Large intestine (tissue), 3 donors: ENCODE measurements around the gene PARM1. TPM values are rescaled to one million over a fixed set of nuclear protein-coding genes. Genes with fewer than 3 reads are reported as not detected.

Experiments used
- DNase-seq, 2 donors: peaks; one replicate each; pipeline versions ENCODE4 v3.0.0 to v3.0.0-alpha.2; 2013
- H3K27ac ChIP-seq: one replicate; pipeline ENCODE4 v1.5.1; 2013; ENCODE audit warnings: low read length
- H3K27me3 ChIP-seq: 2 replicates; pipeline ENCODE4 v1.6.1; 2013; ENCODE audit warnings: low read length; ENCODE audit not compliant: control insufficient read depth, insufficient read depth
- H3K36me3 ChIP-seq: 2 replicates; pipeline ENCODE4 v1.6.1; 2013; ENCODE audit warnings: low read length; ENCODE audit not compliant: control insufficient read depth, insufficient read depth
- H3K4me1 ChIP-seq: one replicate; pipeline ENCODE4 v1.6.1; 2013; ENCODE audit warnings: low read length; ENCODE audit not compliant: control insufficient read depth, insufficient read depth
- H3K4me3 ChIP-seq: one replicate; pipeline ENCODE4 v1.5.1; 2013; ENCODE audit warnings: low read length
- H3K9me3 ChIP-seq: one replicate; pipeline ENCODE4 v1.6.1; 2013; ENCODE audit warnings: mild to moderate bottlenecking, low read depth, low read length, moderate library complexity; ENCODE audit not compliant: control insufficient read depth
- WGBS: methylation state at CpG from one replicate; pipeline ENCODE4 v1.1.5; 2013; ENCODE audit warnings: low lambda C conversion rate; ENCODE audit not compliant: insufficient coverage; 5-methylcytosine and 5-hydroxymethylcytosine counted together
- polyA plus RNA-seq: library from polyadenylated mRNA; unstranded; fragments of 120-200 nt; gene quantifications from one replicate; pipeline ENCODE4 v1.2.1, GENCODE V29; 2013

Gene PARM1
- polyA plus RNA-seq, 1 donor = 38.2 TPM

GRCh38 chr4:74904509-74905065 is 28.3 kb upstream of the PARM1 start:
- H3K9me3 ChIP-seq = no peaks in the 10 kb centered on the region
- no peaks in the 10 kb centered on the region for H3K36me3 ChIP-seq
- WGBS = no CpG with 5 or more reads among the region's 3 CpGs
- H3K4me3 ChIP-seq = no peak overlapping the region
- no peaks in the 10 kb centered on the region for H3K4me1 ChIP-seq
- H3K27me3 ChIP-seq = no peaks in the 10 kb centered on the region
- H3K27ac ChIP-seq = no peak overlapping the region
- DNase-seq = no peak

DNA sequence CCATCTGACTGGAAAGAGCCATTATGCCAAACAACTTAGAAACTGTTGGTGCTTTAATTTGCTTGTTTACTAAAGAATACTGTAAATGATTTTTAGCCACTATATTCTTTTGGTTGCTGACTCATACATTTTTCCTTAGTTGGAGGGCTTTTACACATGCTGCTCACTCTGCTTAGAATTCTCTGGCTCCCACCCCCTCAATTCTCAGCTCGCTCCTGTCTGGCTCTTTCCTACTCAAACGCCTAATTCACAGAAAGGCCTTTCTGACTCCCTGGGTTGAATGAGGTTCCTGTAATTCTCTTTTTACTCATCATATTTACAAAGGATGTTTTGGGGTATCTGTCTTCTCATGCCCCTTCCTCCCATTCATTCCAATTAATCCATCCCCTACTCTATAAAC is 26.1 kb upstream of the PARM1 start:
- WGBS = no CpG with 5 or more reads among the region's 2 CpGs
- H3K4me3 ChIP-seq = no peak overlapping the region
- no peak overlapping the region for H3K27ac ChIP-seq
- H3K27me3 ChIP-seq = no peaks in the 10 kb centered on the region
- H3K36me3 ChIP-seq = no peaks in the 10 kb centered on the region
- H3K4me1 ChIP-seq = no peaks in the 10 kb centered on the region
- DNase-seq = no peak
- no peaks in the 10 kb centered on the region for H3K9me3 ChIP-seq

DNA sequence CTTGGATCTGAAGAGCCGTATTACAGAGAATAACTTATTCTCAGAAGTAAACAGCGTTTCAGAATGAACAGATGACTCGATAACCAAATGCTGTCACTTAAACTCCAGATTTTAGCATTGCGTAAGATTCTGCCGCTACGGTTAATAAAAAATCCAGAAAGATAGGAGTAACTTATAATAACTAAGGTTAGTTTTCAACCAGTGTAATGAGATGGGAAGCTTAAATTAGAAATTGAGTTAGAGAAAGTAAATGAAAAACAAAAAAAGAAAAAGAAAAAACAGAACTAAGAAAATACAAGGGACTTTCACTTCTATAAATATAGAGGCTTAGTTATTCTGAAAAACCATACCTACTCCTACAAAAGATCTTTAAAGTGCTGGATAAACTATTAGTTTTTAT is 13.1 kb upstream of the PARM1 start:
- H3K4me3 ChIP-seq = no peak overlapping the region
- H3K4me1 ChIP-seq = no peaks in the 10 kb centered on the region
- 76% methylated on average over 6 of the region's 6 CpGs for WGBS

GRCh38 chr4:74920704-74921103 is 12.2 kb upstream of the PARM1 start:
- no peaks in the 10 kb centered on the region for H3K27me3 ChIP-seq
- WGBS = 67% methylated on average over 1 of the region's 3 CpGs
- H3K9me3 ChIP-seq = no peaks in the 10 kb centered on the region
- H3K36me3 ChIP-seq = no peaks in the 10 kb centered on the region
- H3K27ac ChIP-seq = no peak overlapping the region
- no peak overlapping the region for H3K4me3 ChIP-seq
- DNase-seq = no peak
- no peaks in the 10 kb centered on the region for H3K4me1 ChIP-seq

More for the DNA sequence above, 13.1 kb upstream of the PARM1 start:
- no peaks in the 10 kb centered on the region for H3K36me3 ChIP-seq
- DNase-seq = no peak
- H3K9me3 ChIP-seq = no peaks in the 10 kb centered on the region
- no peaks in the 10 kb centered on the region for H3K27me3 ChIP-seq
- no peak overlapping the region for H3K27ac ChIP-seq

- DNase-seq = no peak
- no peaks in the 10 kb centered on the region for H3K4me1 ChIP-seq
- H3K36me3 ChIP-seq = no peaks in the 10 kb centered on the region
- H3K4me3 ChIP-seq = no peak overlapping the region
- H3K27ac ChIP-seq = no peak overlapping the region
- H3K27me3 ChIP-seq = no peaks in the 10 kb centered on the region
- no peaks in the 10 kb centered on the region for H3K9me3 ChIP-seq
Observed at GRCh38 chr4:74921490-74921889, 11.4 kb upstream of the PARM1 start.

DNA sequence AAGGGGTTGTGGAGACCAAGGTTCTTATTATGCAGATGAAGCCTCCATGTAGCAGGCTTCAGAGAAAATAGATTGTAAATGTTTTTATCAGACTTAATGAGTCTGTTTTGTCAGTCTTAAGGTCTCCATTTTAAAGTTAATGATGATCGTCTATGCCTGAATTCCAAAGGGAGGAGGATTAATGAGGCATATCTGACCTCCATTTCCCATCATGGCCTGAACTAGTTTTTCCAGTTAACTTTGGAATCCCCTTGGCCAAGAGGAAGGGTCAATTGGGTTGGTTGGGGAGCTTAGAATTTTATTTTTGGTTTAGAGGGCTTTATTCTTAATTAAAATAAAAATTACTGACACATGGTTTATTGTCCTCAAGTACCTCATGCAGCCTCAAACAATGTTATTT is 6.9 kb upstream of the PARM1 start:
- Histone ChIP-seq H3K27ac (no peak overlapping the region), H3K9me3 (no peaks in the 10 kb centered on the region), H3K27me3 (no peaks in the 10 kb centered on the region), H3K4me3 (no peak overlapping the region), H3K36me3 (no peaks in the 10 kb centered on the region), H3K4me1 (no peaks in the 10 kb centered on the region)
- WGBS = no CpG with 5 or more reads among the region's 1 CpG
- DNase-seq = no peak

DNA sequence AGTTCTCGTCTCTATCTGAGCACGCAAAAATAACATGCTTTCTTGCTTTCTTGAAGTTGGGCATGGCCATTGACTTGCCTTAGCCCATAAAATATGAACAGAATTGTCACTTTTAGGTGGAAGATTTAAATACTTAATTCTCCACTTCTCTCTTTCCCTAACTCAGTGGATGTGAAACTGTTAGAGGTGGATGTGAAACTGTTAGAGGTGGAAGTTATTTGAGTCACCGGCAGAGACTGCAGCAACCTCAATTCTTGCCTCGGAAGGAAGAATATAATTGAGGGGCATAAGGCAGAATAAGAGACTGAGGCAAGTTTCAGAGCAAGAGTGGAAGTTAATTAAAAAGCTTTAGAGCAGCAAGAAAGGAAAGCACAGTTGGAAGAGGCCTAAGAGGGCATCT is 2.8 kb upstream of the PARM1 start:
- Histone ChIP-seq H3K27ac (no peak overlapping the region), H3K27me3 (peaks cover 7% of the 10 kb centered on the region), H3K36me3 (no peaks in the 10 kb centered on the region), H3K9me3 (no peaks in the 10 kb centered on the region), H3K4me1 (no peaks in the 10 kb centered on the region), H3K4me3 (no peak overlapping the region)
- WGBS = 100% methylated on average over 2 of the region's 4 CpGs
- DNase-seq = no peak

GRCh38 chr4:74931376-74931775 is 1.5 kb upstream of the PARM1 start:
- no peaks in the 10 kb centered on the region for H3K36me3 ChIP-seq
- no peak for DNase-seq
- H3K27ac ChIP-seq = no peak overlapping the region
- no peaks in the 10 kb centered on the region for H3K4me1 ChIP-seq
- peaks cover 7% of the 10 kb centered on the region for H3K27me3 ChIP-seq
- no peaks in the 10 kb centered on the region for H3K9me3 ChIP-seq
- no CpG with 5 or more reads among the region's 2 CpGs for WGBS
- no peak overlapping the region for H3K4me3 ChIP-seq

- Histone ChIP-seq H3K36me3 (no peaks in the 10 kb centered on the region), H3K27me3 (peaks cover 7% of the 10 kb centered on the region), H3K4me1 (no peaks in the 10 kb centered on the region), H3K27ac (no peak overlapping the region), H3K4me3 (no peak overlapping the region), H3K9me3 (no peaks in the 10 kb centered on the region)
- no CpG with 5 or more reads among the region's 6 CpGs for WGBS
- no peak for DNase-seq
Observed at GRCh38 chr4:74932010-74932409, 906 bp upstream of the PARM1 start.

GRCh38 chr4:74933562-74934015 is 673 bp downstream of the PARM1 start:
- DNase-seq = no peak
- Histone ChIP-seq H3K27me3 (peaks cover 7% of the 10 kb centered on the region), H3K36me3 (no peaks in the 10 kb centered on the region), H3K4me3 (peak overlapping the region; percentile 61), H3K9me3 (no peaks in the 10 kb centered on the region), H3K4me1 (no peaks in the 10 kb centered on the region), H3K27ac (peak overlapping the region; percentile 65)
- WGBS = no CpG with 5 or more reads among the region's 28 CpGs

DNA sequence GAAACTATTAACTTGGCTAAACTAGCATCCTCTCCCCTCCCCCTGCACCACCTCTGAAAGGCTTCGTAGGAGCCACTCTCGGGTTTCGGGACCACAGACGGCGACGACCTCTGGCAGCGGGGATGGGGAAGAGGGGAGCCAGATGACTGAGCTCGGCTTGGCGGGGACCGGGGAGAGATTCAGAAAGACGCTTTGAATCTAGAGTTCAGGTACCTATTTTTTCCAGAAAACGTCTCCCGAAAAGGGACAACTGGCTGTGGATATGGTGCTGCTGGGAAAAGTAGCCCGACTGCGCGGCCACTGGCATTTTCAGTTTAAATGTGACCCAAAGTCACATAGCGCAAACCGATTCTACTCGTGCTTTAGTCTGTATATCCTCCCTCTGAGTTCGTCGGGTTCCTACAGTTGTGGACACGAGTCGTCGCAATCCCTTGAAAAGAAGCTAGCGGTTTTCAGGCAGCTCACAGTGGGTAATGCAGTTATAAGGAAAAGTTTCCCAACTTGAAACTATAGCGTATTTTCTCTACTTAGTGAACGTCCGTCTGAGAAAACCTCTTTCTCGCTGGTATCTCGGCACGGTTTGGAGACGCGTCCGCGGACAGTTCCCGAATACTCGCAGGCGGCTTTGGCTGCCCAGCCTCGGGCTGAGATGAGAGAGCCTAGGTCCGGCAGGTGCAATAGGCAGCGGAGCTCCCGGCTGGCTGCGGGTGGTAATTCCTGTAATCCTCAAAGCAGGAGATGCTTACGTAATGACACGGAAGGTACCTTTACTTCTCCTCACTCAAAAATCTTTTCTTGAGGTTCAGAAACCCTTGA is 1.3 kb downstream of the PARM1 start:
- peak in 1 of 2 donors; percentile 66 for DNase-seq
- Histone ChIP-seq H3K4me3 (peak overlapping the region; percentile 61), H3K4me1 (no peaks in the 10 kb centered on the region), H3K27me3 (peaks cover 7% of the 10 kb centered on the region), H3K9me3 (no peaks in the 10 kb centered on the region), H3K27ac (peak overlapping the region; percentile 46), H3K36me3 (no peaks in the 10 kb centered on the region)
- WGBS = no CpG with 5 or more reads among the region's 45 CpGs
